G401.6 (cell line): ENCODE data around the gene MAP2K7.

Experiments
- FAIRE-seq: peaks from 2 replicates; lab custom pipeline; 2012; peaks lifted over from hg19 to GRCh38; lab: Jason Lieb, UNC

The MAP2K7 gene

DNA sequence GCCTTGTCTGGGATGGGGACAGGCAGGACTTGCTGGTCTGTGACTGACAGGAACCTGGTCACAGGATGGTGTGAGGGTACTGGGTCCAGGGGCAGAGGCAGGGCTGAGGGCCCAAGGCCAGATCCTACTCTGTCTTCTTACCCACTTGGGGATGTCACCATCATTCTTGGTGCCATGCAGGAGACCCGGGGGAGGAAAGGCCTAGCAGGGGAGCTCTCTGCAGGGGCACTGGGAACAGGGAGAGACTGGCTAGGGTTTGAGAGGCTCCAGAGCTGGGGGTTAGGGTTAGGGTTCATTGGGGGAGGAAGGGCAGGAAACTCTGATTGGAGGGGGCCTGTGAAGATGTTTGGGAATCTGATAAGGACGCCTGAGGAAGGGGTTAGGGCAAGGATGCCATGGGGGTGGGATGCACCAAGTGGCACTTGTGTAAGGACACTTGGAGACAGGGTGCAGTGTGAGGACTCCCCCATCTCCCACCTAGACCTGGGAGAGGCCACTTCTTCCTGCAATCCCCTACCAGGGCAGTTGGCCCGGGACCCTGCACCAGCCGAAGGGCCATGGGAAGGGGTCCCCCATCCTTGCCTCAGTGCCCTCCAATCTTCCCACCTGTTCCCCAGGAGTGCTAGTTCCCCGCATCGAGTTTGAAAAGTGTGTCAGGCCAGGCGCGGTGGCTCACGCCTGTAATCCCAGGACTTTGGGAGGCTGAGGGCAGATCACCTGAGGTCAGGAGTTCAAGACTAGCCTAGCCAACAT, 36.4 kb upstream of the MAP2K7 start:
- no peak for FAIRE-seq

DNA sequence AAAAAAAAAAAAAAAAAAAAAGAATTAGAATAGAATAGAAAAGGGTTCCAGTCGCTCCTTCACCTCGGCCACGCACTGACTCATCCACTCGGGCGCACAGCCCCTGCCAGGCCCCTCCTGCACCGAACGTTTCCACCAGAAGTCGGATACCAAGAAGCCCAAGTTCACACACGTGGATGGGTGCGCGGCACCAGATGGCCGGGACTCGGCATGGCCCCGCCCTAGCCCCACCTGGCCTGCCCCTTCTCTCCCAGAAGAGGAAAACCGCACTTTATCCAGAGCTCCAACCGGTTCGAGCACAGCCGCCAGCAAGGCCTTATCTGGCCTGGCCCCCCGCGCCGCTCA, 35.4 kb upstream of the MAP2K7 start:
- no peak for FAIRE-seq

DNA sequence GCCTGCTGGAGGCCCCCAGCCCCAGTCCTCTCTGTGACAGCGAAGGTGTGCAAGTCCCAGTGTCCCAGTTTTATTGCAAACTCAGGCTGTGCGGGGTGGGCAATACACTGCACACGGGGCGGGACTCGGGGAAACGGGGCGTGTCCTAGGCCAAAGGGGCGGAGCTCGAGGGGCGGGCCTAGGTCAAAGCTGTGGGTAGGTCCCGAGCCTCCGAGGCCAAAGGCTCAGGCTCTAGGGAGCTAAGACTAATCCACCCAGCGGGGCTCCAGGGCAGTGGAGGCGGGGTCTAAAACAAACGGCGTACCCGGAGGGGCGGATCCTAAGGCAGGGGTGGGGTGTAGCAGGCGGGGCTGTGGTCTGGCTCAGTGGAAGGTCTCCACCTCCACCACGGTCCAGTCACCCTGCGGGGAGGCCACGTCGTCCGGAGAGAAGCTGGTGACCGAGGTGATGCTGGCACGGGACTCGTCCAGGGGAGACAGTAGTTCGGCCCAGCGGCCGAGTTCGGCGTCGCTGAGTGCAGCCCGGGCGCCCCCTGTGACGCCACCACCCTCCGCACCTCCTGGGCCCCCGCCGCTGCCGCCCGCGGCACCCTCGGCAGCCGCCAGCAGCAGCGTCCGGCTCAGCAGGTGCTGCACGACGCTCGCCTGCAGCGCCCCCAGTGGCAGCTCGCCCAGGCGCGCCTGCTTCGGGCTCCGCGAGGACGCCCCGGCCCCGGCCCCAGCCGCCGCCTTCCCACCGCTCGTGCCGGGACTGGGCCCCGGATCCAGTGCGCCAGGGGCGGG, 34.8 kb upstream of the MAP2K7 start:
- FAIRE-seq: peak; percentile 98

DNA sequence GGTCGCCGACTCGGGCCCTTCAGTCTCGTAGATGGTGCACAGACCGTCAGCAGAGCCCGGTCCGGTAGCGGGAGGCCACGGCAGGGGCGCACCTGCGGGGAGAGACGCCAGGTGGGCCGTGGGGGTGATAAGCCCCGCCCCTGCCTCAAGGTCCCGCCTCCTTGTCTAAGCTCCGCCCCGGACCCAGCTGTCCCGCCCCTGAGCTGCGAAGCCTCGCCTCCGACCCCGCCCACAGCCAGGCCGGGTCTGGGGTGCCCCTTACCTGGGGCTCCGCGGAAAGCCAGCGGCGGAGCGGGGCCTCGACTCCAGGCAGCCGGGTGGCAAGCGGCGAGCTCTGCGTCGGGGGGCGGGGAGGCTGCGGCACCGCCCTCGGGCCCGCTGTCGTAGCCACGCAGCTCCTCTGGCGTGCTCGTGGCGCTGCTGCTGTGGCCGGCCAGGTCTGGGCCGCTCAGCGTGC, 34.2 kb upstream of the MAP2K7 start:
- no peak for FAIRE-seq

DNA sequence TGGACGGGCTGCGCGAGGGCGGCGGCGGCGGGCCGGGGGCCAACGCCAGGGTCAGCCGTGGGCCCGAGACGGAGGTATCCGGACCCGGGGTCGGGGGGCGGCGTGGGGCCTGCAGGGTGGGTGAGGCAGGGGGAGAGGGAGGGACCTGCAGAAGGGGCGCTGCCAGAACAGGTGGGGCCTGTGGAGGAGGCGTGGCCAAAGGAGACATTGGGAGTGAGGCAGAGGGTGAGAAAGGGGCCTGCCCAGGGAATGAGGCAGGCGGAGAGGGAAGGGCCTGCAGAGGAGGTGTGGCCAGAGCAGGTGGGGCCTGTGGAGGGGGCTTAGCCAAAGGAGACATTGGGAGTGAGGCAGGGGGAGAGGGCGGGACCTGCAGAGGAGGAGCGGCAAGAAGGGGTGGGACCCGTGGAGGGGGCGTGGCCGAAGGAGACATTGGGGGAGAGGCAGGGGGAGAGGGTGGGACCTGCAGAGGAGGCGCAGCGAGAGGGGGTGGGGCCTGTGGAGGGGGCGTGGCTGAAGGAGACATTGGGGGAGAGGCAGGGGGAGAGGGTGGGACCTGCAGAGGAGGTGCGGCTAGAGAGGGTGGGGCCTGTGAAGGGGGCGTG, 33.7 kb upstream of the MAP2K7 start:
- FAIRE-seq: peak; percentile 87

DNA sequence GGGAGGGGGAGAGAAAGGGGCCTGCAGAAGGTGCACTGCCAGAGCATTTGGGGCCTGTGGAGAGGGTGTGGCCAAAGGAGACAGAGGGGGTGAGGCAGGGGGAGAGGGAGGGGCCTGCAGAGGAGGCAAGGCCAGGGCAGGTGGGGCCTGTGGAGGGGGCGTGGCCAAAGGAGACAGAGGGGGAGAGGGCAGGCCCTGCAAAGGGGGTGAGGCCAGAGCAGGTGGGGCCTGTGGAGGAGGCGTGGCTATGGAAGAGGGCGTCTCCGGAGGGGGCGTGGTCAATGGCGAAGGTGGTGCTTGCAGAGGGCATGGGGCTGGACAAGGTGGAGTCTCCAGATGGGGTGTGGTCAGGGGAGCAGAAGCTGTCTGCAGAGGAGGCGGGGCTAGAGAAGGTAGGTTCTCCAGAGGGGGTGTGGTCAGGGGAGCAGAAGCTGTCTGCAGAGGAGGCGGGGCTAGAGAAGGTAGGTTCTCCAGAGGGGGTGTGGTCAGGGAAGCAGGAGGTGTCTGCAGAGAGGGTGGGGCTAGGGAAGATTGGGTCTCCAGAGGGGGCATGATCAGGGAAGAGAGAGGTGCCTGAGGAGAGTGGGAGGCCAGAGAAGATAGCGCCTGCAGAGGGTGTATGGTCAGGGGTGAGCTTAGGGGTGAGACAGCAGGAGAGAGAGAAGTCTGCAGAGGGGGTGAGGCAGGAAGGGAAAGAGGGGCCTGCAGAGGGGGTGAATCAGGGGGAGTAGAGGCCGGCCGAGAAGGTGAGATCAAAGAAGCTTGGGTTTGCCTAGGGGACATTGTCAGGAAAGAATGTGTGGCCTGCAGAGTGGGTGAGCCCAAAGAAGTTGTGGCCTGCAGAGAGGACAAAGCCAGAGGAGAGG, 32.9 kb upstream of the MAP2K7 start:
- FAIRE-seq: peak; percentile 99

DNA sequence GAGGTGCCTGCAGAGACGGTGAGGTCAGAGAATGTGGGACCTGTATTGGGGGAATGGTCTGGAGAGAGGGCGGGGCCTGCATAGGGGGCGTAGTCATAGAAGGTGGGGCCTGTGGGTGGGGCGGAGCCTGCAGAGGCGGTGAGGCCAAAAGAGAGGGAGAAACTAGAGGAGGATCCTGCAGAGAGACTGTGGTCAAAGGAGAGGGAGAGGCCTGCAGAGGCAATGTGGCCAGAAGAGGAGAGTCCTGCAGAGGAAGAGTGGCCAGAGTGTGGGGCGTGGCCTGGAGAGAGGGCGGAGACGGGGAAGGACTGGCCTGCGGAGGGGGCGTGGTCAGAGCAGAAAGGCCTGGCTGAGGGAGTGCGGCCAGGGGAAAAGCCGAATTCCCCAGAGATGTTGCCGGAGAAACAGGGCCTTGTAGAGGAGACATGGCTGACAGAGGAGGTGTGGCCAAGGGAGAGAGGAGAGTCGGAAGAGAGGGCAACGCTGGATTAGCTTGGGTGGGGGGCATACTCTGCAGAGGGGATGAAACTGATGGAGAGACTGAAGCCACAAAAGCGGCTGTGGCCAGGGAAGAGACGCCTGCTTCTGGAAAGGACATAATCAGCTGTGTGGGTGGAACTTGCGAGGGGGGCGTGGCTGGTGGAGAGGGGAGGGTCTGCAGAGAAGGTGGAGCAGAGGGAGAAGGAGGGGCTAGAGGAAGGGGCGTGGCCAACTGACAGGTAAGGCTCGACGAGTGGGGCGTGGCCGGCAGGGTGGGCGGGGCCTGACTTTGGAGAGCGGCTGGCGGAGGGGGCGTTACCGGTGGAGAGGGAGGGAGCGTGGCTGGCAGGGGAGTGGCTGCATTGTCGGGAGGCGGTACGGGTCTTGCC, 32.0 kb upstream of the MAP2K7 start:
- peak; percentile 98 for FAIRE-seq

DNA sequence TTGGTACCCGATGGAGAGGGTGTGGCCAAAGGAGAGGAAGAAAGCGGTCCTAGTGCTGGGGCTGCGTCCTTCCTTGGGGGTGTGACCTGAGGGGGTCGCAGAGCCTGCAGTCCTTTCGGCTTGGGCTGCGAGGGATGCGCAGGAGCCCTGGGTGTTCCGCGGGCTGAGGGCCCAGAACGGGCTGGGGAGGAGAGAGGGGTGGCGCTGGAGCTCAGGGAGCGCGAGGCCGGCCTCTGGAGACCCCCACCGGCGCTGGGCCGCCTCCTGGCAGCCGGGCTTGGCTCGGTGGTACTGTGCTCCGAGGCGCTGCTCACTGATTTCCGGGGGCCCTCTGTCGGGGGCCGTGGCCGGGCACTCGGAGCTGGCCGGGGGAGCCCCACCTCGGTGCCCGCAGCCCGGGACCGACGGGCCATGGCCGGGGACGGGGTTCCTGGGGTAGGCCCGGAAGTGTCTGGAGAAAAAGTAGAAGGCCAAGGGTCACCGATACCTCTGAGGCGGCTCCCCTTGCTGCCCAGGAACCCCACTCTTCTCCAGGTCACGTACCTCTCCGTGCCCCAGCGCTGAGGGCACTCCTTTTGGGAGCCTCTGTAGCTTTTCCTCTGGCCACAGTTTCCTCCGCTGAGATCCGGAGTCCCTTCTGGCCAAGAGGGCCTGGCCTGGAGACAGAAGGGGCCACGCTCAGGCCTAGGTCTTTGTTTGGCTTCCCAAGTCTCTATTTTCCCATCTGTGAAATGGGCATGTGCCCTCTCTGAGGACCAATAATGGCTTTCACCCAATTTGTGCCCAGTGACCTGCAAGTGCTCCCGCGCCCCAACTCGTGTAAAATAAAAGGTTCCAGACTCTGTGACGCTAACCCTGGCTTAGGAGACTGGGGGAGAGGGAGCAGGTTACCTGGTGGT, 31.1 kb upstream of the MAP2K7 start:
- FAIRE-seq: no peak

DNA sequence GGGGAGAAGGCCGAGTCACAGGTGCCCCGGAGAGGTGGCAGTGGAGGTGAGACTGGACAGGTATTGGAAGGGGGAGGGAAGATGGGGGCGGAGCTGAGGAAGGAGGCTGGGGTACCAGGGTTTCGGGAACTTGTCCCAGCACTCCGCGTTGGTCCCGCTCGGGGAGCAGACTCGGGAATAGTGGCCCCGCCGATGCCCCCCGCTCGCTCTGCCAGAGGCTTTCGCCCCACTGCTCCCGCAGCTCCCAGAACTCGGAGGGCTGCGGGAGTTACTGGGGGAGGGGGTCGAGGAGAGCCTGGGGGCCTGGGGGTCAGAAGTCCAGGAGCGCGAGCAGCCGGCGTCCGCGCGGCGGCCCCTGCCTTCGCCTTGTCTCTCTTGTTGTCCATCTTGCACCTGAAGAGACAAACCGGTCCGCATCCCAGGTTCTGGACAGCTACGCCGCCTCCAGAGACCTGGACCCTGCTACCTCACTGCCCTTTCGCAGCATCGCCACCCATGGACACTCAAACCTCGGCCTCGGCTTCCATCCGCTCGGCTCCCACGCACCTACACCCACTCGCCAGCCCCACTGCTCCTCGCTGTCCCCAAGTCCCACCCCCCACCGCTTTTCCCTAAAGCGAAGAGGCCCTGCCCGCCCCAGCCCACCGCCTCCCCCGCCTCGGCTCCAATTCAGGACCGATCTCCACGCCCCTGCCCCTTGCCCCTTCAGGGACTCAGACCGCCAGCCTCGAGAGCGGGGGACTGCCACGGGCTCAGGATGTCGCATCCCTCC, 30.2 kb upstream of the MAP2K7 start:
- FAIRE-seq: no peak

DNA sequence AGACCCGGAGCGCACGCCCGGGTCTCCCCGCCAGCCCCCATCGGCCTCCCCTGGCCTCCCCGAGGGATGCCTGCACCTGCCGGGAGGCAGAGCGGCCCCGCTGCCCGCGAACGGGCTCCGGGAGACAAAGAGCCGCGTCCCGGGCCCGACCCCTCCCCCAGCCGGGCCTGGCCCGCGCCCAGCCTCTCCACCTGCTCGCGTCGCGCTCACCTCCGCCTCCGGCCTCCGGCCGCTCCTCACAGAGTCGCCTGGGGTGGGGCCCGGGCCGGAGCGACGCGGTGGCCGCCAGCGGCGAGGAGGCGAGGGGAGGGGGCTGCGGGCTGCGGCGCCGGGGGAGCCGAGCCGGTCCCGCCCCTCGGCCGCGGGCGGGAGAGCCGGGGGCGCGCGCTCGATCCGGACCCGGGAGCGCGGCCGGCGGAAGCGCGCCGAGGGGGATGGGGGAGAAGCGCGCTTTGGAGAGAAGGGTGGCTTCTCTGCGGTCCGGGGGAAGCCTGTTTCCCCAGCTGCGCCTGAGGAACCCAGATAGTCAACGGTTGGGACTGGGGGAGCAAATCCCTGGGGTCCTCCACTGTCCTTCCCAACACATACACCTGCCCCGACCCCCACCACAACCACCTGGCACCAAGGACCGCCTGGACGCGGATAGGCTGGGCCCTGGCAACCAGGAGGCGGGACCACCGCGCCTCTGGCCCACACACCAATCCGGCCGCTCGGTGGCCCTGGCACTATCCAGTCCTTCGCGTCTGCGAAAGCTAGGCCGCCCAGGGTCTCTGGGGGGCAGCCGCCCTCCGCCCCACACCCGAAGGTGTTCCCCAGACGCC, 29.4 kb upstream of the MAP2K7 start, which contains the start of gene PRR36:
Gene PRR36 (minus strand): TSS at position 315 of the 821 bp plus-strand sequence. CDS start 701 bp downstream, outside the sequence.
- FAIRE-seq: peak; percentile 63

DNA sequence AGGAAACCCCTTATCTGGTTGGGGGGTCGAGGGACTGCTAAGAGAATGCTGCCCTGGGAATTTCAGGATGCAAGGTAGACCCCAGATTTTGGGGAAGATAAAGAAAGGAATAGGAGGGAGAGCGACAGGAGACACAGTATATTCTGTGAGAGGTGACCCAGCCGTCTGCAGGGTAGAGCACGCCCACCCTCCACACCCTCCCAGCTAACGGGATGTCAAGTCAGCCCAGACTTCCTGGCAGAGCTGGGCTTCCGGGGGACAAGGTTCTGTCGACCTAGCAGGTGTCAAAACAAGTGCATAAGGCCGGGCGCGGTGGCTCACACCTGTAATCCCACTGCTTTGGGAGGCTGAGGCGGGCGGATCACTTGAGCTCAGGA, 28.8 kb upstream of the MAP2K7 start:
- no peak for FAIRE-seq

DNA sequence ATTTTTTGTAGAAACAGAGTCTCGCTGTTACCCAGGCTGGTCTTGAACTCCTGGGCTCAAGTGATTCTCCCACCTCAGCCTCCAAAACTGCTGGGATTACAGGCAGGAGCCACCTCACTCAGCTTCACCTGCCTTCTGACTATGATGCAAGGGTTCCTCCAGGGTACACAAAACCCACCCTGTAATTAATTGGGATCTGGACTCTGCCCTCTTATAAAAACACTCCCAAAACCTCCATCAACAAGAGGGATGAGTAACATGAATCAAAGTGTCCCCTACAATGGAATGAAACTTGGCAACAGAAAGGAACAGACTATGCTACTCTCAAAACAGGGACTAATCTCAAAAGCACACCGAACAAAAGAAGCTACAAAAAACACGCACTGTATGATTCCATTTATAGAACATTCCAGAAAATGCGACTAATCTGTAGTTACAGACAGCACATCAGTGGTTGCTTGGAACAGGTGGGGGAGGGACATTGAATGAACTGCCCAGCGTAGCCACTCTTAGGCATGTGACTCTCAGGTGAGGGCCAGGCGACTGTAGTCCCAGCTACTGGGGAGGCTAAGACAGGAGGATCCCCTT, 26.3 kb upstream of the MAP2K7 start:
- no peak for FAIRE-seq

DNA sequence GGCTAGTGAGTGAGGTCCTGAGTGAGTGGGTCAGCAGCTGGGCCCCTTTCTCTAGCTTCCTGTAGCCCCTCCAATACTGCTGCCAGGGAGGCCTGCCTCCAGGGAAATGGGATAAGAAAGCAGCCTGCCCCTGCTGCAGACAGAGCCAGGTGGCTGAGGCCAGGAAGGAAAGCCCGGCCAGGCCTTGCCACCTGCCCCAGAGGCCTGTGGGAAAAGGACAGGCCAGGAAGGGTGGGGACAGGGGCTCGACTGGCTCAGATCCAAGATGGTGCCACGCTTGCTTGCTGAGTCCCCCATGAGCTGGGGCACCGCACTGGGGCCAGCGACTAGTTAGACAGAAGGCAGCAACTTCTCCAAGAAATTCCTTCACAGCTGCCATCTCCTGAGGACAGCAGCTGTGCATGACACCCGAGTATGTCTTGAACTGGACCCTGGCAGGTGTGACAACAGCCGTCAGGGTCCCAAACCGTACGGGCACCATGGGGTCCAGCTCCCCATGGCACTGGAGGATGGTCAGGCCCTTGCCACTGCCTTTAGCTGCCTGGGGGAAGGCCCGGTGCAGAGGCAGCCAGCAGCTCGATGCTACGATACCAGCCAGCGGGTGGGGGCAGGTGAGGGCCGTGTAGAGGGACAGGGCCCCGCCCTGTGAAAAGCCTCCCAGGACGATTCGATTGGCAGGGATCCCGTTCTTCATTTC, 24.4 kb upstream of the MAP2K7 start:
- FAIRE-seq: no peak

DNA sequence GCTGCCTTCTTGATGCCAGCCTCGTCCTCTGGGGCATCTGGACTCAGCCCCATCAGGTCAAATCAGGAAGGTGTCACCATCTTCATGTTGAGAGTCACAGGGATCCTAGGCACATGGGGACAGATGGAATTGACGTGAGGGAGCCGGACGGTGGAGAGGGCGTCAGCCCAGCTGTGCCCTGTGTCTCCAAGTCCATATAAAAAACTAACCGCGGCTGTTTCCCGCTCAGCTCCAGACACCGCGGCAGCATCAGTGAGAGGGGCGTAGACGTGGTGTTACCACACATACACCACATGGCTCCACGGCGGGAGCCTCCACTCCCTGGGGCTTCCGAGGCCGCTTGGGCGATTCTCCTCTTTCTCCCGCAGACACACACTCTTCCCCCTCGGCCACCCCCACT, 23.8 kb upstream of the MAP2K7 start:
- no peak for FAIRE-seq

DNA sequence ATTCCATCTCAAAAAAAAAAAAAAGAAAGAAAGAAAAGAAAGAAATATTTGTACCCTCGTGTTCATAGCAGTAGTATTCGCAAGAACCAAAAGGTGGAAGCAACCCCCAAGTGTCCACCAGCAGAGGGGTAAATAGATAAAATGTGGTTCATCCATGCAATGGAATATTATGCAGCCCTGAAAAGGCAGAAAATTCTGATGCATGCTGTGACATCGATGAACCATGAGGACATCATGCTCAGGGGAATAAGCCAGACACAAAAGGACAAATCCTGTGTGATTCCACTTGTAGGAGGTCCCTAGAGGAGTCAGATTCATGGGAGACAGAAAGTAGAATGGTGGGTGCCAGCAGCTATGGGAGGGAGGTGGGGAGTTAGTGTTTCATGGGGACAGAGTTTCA, 21.8 kb upstream of the MAP2K7 start:
- no peak for FAIRE-seq

DNA sequence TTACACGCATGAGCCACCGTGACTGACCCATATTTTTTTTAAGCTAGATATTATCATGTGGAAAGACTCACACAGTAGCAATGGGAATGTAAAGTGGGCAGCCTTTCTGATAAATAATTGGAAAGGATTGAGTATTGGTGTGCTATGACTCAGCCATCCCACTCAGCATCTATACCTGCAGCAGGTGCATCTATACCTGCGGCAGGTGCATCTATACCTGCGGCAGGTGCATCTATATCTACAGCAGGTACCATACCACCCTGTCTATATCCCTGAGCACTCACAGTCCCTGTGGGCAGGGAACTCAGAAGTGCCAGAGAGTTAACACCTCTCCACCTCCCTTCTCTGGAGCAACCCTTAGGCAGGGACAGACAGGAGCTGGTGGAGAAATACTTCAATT, 20.6 kb upstream of the MAP2K7 start:
- no peak for FAIRE-seq

DNA sequence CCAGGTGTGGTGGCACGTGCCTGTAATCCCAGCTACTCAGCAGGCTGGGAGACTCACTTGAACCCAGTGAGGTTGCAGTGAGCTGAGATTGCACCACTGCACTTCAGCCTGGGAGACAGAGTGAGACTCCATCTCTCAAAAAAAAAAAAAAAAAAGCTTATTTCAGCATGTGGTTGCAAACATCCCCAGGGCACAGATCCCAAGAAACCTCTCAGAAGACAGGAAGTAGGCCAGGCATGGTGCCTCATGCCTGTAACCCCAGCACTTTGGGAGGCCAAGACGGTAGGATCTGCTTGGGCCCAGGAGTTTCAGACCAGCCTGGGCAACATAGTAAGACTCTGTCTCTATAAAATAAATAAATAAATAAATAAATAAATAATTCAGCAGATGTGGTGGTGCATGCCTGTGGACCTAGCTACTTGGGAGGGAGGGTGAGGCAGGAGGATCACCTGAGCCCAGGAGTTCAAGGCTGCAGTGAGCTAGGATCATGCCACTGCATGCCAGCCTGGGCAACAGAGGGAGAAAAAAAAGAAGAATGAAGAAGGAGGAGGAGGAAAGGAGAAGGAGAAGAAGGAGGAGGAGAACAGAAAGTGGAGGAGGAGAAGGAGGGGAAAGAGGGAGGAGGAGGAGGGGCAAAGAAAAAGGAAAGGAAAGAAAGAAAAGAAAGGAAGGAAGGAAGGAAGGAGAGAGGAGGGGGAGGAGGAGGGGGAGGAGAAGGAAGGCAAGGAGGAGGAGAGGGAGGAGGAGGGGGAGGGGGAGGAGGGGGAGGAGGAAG, 19.7 kb upstream of the MAP2K7 start:
- no peak for FAIRE-seq
